ENCODE measurements around the gene RASSF6. TPM values are rescaled to one million over a fixed set of nuclear protein-coding genes. Genes with fewer than 3 reads are reported as not detected.

The RASSF6 gene
- total RNA-seq, 1 experiment from 2014 or later = 1.1 TPM

GRCh38 chr4:73527196-73527595 is 93.0 kb downstream of the RASSF6 start:
- H3K9me2 ChIP-seq (replicated peaks; ENCODE audit: low read length) = peaks cover 5% of the 10 kb centered on the region; the same call in 1 of the 2 replicates
- DNase-seq (no peak), ATAC-seq (no peak)
- no peaks in the 10 kb centered on the region for H3F3A ChIP-seq (ENCODE audit: low read length, unreplicated experiment)
- no TSS peak for BruUV-seq (replicated peaks)
- no peak overlapping the region for H3K4me3 ChIP-seq (ENCODE audit: low read length)
- H3K9me3 ChIP-seq (ENCODE audit: low read length) = no peaks in the 10 kb centered on the region
- no peak overlapping the region for H2AFZ ChIP-seq (ENCODE audit: low read length)
- TF ChIP-seq EZH2phosphoT487 (IDR thresholded peaks at IDR 0.05; ENCODE audit: borderline replicate concordance, low read length) (no peak), CTCF (conservative IDR thresholded peaks at IDR 0.05; ENCODE audit: low read depth, low read length) (no peak), EZH2 (IDR thresholded peaks at IDR 0.05; ENCODE audit: low read length, unreplicated experiment) (no peak)
- ChIA-PET POLR2A (ENCODE audit: unreplicated experiment) (no interaction called here), CTCF (no interaction called here)
- intact Hi-C loops (cut with micrococcal nuclease) = no loop called here
- no peaks in the 10 kb centered on the region for H3K27me3 ChIP-seq (ENCODE audit: low read length)
- H3K4me2 ChIP-seq (ENCODE audit: low read length) = no peak overlapping the region
- H3K4me1 ChIP-seq (ENCODE audit: insufficient read depth, low read length) = peaks cover 22% of the 10 kb centered on the region
- H3K79me2 ChIP-seq (ENCODE audit: low read length) = no peaks in the 10 kb centered on the region
- no peak overlapping the region for H3K27ac ChIP-seq (ENCODE audit: low read length)
- no peaks in the 10 kb centered on the region for H4K20me1 ChIP-seq (ENCODE audit: low read length)
- H3K9ac ChIP-seq (ENCODE audit: low read length) = no peak overlapping the region
- no peaks in the 10 kb centered on the region for H3K36me3 ChIP-seq (ENCODE audit: low read depth, low read length)

- no peak overlapping the region for H2AFZ ChIP-seq (ENCODE audit: low read length)
- H3F3A ChIP-seq (ENCODE audit: low read length, unreplicated experiment) = no peaks in the 10 kb centered on the region
- H3K79me2 ChIP-seq (ENCODE audit: low read length) = no peaks in the 10 kb centered on the region
- no TSS peak for BruUV-seq (replicated peaks)
- no peak for DNase-seq
- H3K9me2 ChIP-seq (replicated peaks; ENCODE audit: low read length) = peaks cover 5% of the 10 kb centered on the region; the same call in 1 of the 2 replicates
- no peaks in the 10 kb centered on the region for H3K9me3 ChIP-seq (ENCODE audit: low read length)
- ATAC-seq = no peak
- H3K4me1 ChIP-seq (ENCODE audit: insufficient read depth, low read length) = peaks cover 29% of the 10 kb centered on the region
- no peaks in the 10 kb centered on the region for H3K27me3 ChIP-seq (ENCODE audit: low read length)
- H3K4me2 ChIP-seq (ENCODE audit: low read length) = no peak overlapping the region
- H4K20me1 ChIP-seq (ENCODE audit: low read length) = no peaks in the 10 kb centered on the region
- H3K36me3 ChIP-seq (ENCODE audit: low read depth, low read length) = no peaks in the 10 kb centered on the region
- H3K9ac ChIP-seq (ENCODE audit: low read length) = no peak overlapping the region
- no peak for TF ChIP-seq EZH2phosphoT487 (IDR thresholded peaks at IDR 0.05; ENCODE audit: borderline replicate concordance, low read length)
- TF ChIP-seq CTCF (conservative IDR thresholded peaks at IDR 0.05; ENCODE audit: low read depth, low read length) = no peak
- no peak for TF ChIP-seq EZH2 (IDR thresholded peaks at IDR 0.05; ENCODE audit: low read length, unreplicated experiment)
- CTCF ChIA-PET = interaction anchor here (1.1 kb wide), 1 partner anchor 48 kb away, joined by 4 read pairs; no protein-coding TSS in a partner anchor
- no peak overlapping the region for H3K27ac ChIP-seq (ENCODE audit: low read length)
- H3K4me3 ChIP-seq (ENCODE audit: low read length) = no peak overlapping the region
- intact Hi-C loops (cut with micrococcal nuclease) = no loop called here
- POLR2A ChIA-PET (ENCODE audit: unreplicated experiment) = no interaction called here
Observed at GRCh38 chr4:73525611-73526010, 94.6 kb downstream of the RASSF6 start.

GRCh38 chr4:73523126-73523525 is 97.1 kb downstream of the RASSF6 start:
- intact Hi-C loops (cut with micrococcal nuclease) = loop anchor here (1.0 to 5.0 kb wide), 4 partner anchors 47 to 130 kb away; no protein-coding TSS in a partner anchor
- DNase-seq (peak; percentile 75), ATAC-seq (peak; percentile 62)
- TF ChIP-seq EZH2 (IDR thresholded peaks at IDR 0.05; ENCODE audit: low read length, unreplicated experiment) = no peak
- peak; percentile 64 for TF ChIP-seq CTCF (conservative IDR thresholded peaks at IDR 0.05; ENCODE audit: low read depth, low read length)
- TF ChIP-seq EZH2phosphoT487 (IDR thresholded peaks at IDR 0.05; ENCODE audit: borderline replicate concordance, low read length) = no peak
- H3K9me3 ChIP-seq (ENCODE audit: low read length) = no peaks in the 10 kb centered on the region
- H3K9ac ChIP-seq (ENCODE audit: low read length) = no peak overlapping the region
- H4K20me1 ChIP-seq (ENCODE audit: low read length) = no peaks in the 10 kb centered on the region
- H3K9me2 ChIP-seq (replicated peaks; ENCODE audit: low read length) = peaks cover 5% of the 10 kb centered on the region; the same call in 1 of the 2 replicates
- peaks cover 21% of the 10 kb centered on the region for H3K4me1 ChIP-seq (ENCODE audit: insufficient read depth, low read length)
- POLR2A ChIA-PET (ENCODE audit: unreplicated experiment) = no interaction called here
- H2AFZ ChIP-seq (ENCODE audit: low read length) = no peak overlapping the region
- H3K27me3 ChIP-seq (ENCODE audit: low read length) = no peaks in the 10 kb centered on the region
- H3K27ac ChIP-seq (ENCODE audit: low read length) = no peak overlapping the region
- no peaks in the 10 kb centered on the region for H3K79me2 ChIP-seq (ENCODE audit: low read length)
- H3K4me3 ChIP-seq (ENCODE audit: low read length) = no peak overlapping the region
- no peak overlapping the region for H3K4me2 ChIP-seq (ENCODE audit: low read length)
- CTCF ChIA-PET = no interaction called here
- no peaks in the 10 kb centered on the region for H3K36me3 ChIP-seq (ENCODE audit: low read depth, low read length)
- no peaks in the 10 kb centered on the region for H3F3A ChIP-seq (ENCODE audit: low read length, unreplicated experiment)
- no TSS peak for BruUV-seq (replicated peaks)

Data from PC-3 (cell line).